ENCODE results near the gene CNNM4.
"Not testable (repeated sequence)": the region's sequence is repeated elsewhere in the genome, so short reads cannot be mapped to it uniquely, and the experiment has no call there.

CNNM4 gene

DNA sequence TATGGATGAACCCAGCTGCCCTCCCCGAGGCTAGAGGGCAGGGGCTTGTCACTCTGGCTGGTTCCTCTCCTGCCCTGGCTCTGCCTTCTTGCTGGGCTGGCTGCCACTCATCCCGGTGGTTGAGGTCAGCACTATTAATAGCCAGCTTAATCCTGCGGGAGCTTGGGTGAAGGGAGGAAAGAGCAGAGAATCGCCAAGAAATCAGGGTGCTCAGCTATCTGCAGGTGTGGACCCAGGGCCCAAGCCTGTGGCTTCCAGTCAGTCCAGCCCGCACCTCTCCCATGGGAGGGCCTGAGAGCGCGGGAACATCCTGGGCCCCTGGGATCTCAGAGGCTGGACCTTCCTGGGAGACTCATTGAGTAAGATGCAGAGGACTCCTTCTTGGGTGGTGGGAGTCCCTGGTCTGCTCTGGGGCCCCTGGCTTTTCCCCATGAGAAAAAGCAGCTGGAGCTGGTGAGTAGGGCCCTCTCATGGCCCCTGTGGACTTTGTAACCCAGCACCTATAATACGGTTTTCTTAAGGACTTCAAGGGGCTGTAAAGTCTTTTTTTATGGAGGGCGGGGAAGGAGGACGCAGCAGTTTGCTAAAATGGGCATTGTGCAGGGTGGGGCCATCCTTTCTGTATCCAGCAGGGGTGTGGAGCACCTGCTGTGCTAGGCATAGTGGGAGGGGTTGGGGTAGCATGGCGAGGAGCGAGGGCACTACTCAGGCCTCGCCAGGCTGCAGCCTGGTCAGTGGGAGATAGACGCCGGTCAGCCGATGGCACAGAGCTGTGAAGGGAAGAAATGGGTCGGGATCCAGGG is 27.9 kb downstream of the CNNM4 start:
- in situ Hi-C loops (cut with HindIII; ENCODE audit: low sequenced_read_pairs) = no loop called here

DNA sequence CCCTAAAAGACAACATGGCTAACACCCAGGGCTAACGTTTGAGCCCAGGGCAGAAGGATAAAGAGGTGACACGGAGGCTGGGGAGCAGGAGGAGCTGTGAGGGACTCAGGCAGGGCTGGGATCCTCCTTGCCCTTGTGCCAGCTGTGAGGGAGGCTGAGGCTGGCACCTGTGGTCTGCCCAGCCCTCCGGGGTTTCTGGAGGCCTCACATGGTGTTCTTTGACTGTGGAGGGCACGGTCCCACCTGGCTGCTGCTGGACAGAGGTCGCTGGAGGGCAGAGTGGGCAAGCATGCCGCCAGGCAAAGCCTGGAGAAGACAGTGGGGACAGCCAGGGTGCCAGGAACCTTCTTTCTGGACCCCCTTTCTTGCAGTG is 28.5 kb downstream of the CNNM4 start:
- in situ Hi-C loops (cut with HindIII; ENCODE audit: low sequenced_read_pairs) = no loop called here

DNA sequence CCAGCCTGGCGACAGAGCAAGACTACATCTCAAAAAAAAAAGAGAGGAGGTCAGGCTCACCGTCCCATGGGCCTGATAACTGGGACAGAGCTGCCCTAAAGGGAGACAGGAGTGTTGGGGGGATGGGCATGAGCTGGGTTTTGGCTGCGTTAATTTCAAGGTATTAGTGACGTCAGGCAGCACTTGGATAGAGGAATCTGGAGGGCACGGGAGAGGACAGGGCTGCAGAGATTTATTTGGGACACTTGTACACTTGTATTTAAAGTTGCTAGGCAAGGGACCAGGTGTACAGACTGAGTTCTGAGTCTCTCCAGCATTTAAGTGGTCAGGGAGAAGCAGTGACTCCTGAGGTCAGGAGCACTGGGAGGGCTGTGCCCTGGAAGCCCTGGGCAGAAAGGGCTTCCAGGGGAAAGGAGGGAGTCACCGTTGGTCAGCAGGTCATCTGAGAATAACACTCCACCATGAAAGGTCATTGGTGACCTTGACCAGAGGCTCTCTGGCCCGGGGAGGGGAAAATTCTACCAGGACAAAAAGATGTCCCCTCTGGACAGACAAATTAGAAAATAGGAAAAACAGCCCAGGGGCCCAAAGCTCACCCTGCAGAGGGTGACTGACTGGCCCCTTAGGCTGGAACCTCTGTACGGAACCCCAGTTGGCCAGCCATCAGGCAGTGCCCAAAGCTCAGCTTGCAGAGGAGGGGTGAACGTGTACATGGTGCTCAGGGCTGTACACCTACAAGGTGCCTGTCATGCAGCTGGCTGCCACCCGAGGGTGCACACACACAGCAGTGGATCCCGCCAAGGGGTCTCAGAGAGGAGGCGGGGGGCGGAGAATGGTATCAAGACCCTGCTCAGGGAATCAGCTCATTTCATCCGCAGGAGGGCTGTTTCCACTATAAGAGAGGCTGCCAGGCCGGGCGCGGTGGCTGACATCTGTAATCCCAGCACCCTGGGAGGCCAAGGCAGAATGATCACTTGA is 32.4 kb downstream of the CNNM4 start:
- in situ Hi-C loops (cut with HindIII; ENCODE audit: low sequenced_read_pairs) = no loop called here

DNA sequence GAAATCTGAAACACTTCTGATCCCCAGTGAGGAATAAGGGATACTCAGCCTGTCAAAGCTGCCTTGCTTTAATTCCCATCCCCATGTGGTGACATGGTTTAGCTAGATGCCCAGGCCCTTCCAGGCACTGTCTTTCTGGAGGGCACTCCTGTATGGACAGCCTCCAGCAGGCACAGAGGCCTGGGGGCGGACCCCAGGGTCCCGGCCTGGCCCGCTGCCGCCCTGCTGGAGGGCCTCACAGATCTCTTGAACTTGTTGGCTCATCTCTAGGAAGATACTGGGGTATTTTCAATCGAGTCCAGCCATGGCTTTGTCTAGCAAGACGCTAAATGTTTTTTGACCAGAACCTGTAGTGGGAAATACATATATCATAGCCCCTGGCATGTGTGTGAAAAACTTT is 34.4 kb downstream of the CNNM4 start:
- in situ Hi-C loops (cut with HindIII; ENCODE audit: low sequenced_read_pairs) = no loop called here

DNA sequence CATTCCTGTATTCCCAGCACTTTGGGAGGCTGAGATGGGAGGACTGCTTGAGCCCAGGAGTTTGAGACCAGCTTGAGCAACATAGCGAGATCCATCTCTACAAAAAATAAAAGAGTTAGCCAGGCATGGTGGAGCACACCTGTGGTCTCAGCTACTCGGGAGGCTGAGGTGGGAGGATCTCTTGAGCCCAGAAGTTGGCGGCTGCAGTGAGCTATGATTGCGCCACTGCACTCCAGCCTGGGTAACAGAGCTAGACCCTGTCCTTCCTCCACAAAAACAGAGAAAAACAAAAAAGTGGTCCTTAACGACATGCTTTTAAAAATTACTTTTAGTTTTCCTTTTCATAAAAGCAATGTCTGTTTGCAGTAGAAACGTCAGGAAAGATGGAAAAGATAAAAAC is 35.8 kb downstream of the CNNM4 start:
- in situ Hi-C loops (cut with HindIII; ENCODE audit: low sequenced_read_pairs) = not testable (repeated sequence)

DNA sequence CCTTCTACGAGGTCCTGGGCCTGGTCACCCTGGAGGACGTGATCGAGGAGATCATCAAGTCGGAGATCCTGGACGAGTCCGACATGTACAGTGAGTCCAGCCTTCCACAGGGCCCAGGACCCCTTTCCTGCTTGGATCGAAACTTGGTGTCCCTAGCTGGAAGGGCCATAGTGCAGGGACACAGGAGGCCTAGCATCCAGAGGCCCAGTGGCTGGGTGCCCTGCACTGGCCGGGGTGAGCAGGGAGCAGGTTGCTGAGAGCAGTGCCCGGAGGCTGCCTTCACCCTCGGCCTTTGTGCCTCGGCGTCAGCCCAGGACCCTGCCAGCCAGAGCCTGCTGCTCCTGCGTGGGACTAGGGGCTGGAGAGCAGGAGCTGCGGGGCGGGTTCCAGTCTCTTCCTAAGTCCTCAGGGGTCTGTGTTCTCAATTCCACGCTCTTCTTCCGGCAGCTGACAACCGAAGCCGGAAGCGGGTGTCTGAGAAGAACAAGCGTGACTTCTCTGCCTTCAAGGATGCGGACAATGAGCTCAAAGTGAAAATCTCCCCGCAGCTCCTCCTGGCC is 36.4 kb downstream of the CNNM4 start:
- in situ Hi-C loops (cut with HindIII; ENCODE audit: low sequenced_read_pairs) = no loop called here

- in situ Hi-C loops (cut with HindIII; ENCODE audit: low sequenced_read_pairs) = no loop called here
Measured at GRCh38 chr2:96798733-96799622, 38.3 kb downstream of the CNNM4 start.

DNA sequence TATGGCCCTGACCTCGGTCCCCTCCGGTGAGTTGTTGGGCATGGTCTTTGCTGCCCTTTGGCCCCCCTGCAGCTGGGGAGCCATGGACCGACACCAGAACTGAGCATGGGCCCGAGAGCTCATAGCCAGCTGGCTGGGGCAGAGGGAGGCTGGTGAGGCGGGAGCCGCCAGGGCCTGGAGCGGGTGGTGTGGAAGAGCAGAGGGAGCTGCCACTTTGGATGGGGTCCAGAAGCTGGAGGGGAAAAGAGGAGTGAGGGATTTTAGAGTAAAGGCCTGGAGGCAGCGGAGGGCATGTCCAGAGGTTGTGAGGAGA is 38.9 kb downstream of the CNNM4 start:
- in situ Hi-C loops (cut with HindIII; ENCODE audit: low sequenced_read_pairs) = no loop called here

GRCh38 chr2:96800061-96801004 is 39.6 kb downstream of the CNNM4 start:
- in situ Hi-C loops (cut with HindIII; ENCODE audit: low sequenced_read_pairs) = no loop called here

DNA sequence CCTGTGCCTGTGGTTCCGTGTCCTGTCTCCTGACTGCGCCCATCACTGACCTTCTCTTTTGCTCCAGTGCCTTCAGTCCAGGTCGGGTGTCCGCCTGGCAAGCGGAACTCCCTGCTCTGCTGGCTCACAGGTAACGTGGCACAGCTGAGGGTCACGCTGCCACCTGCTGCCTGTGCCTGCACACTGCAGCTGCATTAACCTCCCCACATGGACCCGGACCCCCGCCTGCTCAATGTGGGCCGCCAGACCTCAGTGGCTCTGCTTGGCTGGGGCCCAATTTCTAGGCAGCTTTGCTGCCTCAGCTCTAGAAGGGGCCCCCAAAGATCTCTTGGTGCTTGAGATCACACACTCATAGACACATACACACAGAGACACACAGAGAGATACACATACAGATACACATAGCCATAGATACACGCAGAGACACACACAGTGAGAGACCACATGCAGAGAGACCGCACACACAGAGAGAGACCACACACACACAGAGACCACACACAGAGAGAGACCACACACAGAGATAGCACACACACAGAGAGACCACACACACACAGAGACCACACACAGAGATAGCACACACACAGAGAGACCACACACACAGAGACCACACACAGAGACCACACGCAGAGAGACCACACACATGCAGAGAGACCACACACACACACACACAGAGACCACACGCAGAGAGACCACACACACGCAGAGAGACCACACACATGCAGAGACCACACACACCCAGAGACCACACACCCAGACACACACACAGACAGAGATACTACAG is 40.5 kb downstream of the CNNM4 start:
- in situ Hi-C loops (cut with HindIII; ENCODE audit: low sequenced_read_pairs) = no loop called here

GRCh38 chr2:96801786-96802595 is 41.3 kb downstream of the CNNM4 start:
- in situ Hi-C loops (cut with HindIII; ENCODE audit: low sequenced_read_pairs) = no loop called here

DNA sequence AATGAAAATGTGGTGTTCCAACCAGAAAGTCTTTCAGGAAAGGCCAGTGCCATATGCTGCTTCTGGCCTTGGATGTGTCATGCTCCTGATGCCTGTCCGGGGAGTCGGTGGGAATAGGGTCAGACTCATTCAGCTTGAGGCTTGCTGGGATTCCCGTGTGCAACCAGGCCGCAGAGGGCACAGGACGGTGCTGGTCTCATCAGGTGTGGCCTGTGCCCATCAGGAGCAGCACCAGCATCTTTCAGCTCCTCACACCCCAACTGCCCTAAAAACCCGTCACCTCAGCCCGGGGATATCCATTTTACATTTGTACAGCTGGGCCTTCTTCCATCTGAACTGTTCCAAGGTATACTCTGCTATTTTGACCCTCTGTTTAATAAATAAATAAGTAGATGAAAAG is 42.0 kb downstream of the CNNM4 start:
- in situ Hi-C loops (cut with HindIII; ENCODE audit: low sequenced_read_pairs) = no loop called here

- in situ Hi-C loops (cut with HindIII; ENCODE audit: low sequenced_read_pairs) = no loop called here
Measured at GRCh38 chr2:96804986-96805385, 44.3 kb downstream of the CNNM4 start.

- in situ Hi-C loops (cut with HindIII; ENCODE audit: low sequenced_read_pairs) = not testable (repeated sequence)
Measured at GRCh38 chr2:96805946-96806345, 45.2 kb downstream of the CNNM4 start.

- in situ Hi-C loops (cut with HindIII; ENCODE audit: low sequenced_read_pairs) = no loop called here
Measured at GRCh38 chr2:96806468-96807126, 45.9 kb downstream of the CNNM4 start.

GRCh38 chr2:96807127-96807471 is 46.4 kb downstream of the CNNM4 start:
- in situ Hi-C loops (cut with HindIII; ENCODE audit: low sequenced_read_pairs) = no loop called here

- in situ Hi-C loops (cut with HindIII; ENCODE audit: low sequenced_read_pairs) = no loop called here
Measured at GRCh38 chr2:96808176-96808837, 47.6 kb downstream of the CNNM4 start.
